ENCODE results near the gene KIF5A. TPM values are rescaled to one million over a fixed set of nuclear protein-coding genes. Genes with fewer than 3 reads are reported as not detected.

The KIF5A gene
- total and polyA plus RNA-seq, 2 of the 13 experiments (the other 11 are each of a cell fraction or from before 2014, with no cell fraction given), result 1.6 to 11.9 TPM

DNA sequence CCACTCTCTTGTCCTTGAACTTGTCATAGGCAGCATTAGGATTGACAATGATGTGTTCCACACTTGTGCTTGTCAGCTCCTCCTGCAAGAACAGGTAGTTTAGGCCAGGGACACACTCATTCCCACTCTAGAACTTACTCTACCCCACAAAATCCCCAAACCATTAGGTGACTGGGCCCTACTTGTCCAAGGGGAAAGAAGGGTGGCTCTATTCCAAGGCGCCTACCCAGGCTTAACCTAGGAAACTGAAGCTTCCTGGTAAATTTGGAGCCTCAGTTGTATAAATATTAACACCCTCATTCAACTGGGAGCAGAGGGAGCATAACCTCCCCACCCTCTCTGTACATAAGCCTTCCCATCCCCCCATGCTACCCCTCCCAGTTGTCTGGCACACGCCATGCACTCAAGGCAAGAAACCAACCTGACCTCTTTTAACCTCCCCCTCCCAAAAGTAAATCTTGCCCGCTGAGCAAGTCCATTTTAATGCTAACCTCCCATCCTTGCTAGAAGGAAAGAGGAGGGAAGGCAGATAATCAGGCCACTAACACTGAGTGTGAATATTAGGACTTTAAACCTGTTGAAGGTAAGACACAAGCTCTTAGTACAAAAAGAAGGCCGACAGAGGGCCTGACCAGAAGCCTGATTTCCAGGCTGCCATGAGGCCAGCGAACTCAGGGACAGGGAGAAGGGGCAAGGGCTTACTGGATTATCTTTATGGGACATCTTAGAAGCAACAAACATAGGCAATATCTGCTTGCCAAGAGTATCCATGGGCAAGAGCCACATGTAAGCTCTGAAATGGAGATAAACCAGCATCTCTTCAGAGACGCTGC lies 13.9 kb upstream of the KIF5A start:
- ChIA-PET POLR2A (interaction anchor here (0.7 to 2.0 kb wide), 4 partner anchors 10 to 16 kb away, joined by 3 to 8 read pairs (median 4); no protein-coding TSS in a partner anchor), CTCF (ENCODE audit: low intra/inter-chr PET ratio, low total read pairs) (no interaction called here)
- Histone ChIP-seq H3K79me2 (ENCODE audit: insufficient read depth, low read length) (no peaks in the 10 kb centered on the region), H3K9me3 (ENCODE audit: low read length) (no peaks in the 10 kb centered on the region), H3K36me3 (replicated peaks in 1 of 2; ENCODE audit: control insufficient read depth in 1 of 2, insufficient read depth in 2 of 2, low read length in 2 of 2) (peaks cover 19 to 46% of the 10 kb centered on the region in 2 experiments; a peak in 4 of 5 replicates), H3K9ac (ENCODE audit: insufficient read depth, low read depth, low read length) (no peak overlapping the region), H3K4me3 (replicated peaks in 1 of 3; ENCODE audit: insufficient read depth in 1 of 3, low read depth in 2 of 3, low read length in 3 of 3) (no peak overlapping the region), H2AFZ (ENCODE audit: low read length) (no peak overlapping the region), H3K4me2 (ENCODE audit: low read depth, low read length) (no peak overlapping the region), H3K27ac (ENCODE audit: extremely low read length, insufficient read depth, low read length) (no peak overlapping the region), H4K20me1 (ENCODE audit: insufficient read depth, low read length) (no peaks in the 10 kb centered on the region), H3K4me1 (ENCODE audit: insufficient read depth, low read length) (no peaks in the 10 kb centered on the region), H3K27me3 (ENCODE audit: control insufficient read depth in 1 of 2, insufficient read depth in 2 of 2, low read length in 2 of 2) (no peaks in the 10 kb centered on the region)
- no TSS peak for BruUV-seq (replicated peaks)
- FAIRE-seq (no peak), DNase-seq (ENCODE audit: low spot score) (no peak), ATAC-seq (no peak)
- 73% methylated on average over 6 of the region's 6 CpGs for WGBS (ENCODE audit: low lambda C conversion rate)
- intact Hi-C loops (cut with micrococcal nuclease; ENCODE audit: unreplicated experiment) (no loop called here), in situ Hi-C loops (cut with HindIII; ENCODE audit: extremely low pct_ligation_motif_present, low pct_unique_long_range_greater_than_20kb) (no loop called here)
- no peak for TF ChIP-seq LCORL (IDR thresholded peaks at IDR 0.05)
- TF ChIP-seq LCORL (CRISPR knock-in tag; IDR thresholded peaks at IDR 0.05), result no peak
- TF ChIP-seq TSC22D2 (CRISPR knock-in tag; IDR thresholded peaks at IDR 0.05; ENCODE audit: borderline replicate concordance), result no peak
- no peak for TF ChIP-seq GFI1 (CRISPR knock-in tag; IDR thresholded peaks at IDR 0.05; ENCODE audit: borderline replicate concordance)
- no peak for TF ChIP-seq MTA1 (CRISPR knock-in tag; IDR thresholded peaks at IDR 0.05; ENCODE audit: borderline replicate concordance)
- no peak for TF ChIP-seq ZNF383 (CRISPR knock-in tag; IDR thresholded peaks at IDR 0.05; ENCODE audit: borderline replicate concordance)
- no peak for TF ChIP-seq HIVEP1 (CRISPR knock-in tag; IDR thresholded peaks at IDR 0.05)
- no peak for TF ChIP-seq NFIC (IDR thresholded peaks at IDR 0.05; ENCODE audit: low read length)
- TF ChIP-seq HNF4G (IDR thresholded peaks at IDR 0.05; ENCODE audit: borderline replicate concordance, low read depth, low read length), result no peak
- TF ChIP-seq HNF4G (CRISPR knock-in tag; IDR thresholded peaks at IDR 0.05; ENCODE audit: borderline replicate concordance, low read depth), result no peak
- no peak for TF ChIP-seq MAFG (CRISPR knock-in tag; IDR thresholded peaks at IDR 0.05)
- TF ChIP-seq ZFX (CRISPR knock-in tag; IDR thresholded peaks at IDR 0.05; ENCODE audit: low read depth), result no peak
- no peak for TF ChIP-seq ATM (IDR thresholded peaks at IDR 0.05; ENCODE audit: borderline replicate concordance)
- no peak for TF ChIP-seq CCDC6 (CRISPR knock-in tag; IDR thresholded peaks at IDR 0.05)
- TF ChIP-seq AKAP8 (CRISPR knock-in tag; IDR thresholded peaks at IDR 0.05), result no peak
- TF ChIP-seq TGIF2 (CRISPR knock-in tag; IDR thresholded peaks at IDR 0.05), result no peak
- TF ChIP-seq FLYWCH1 (CRISPR knock-in tag; IDR thresholded peaks at IDR 0.05), result no peak
- no peak for TF ChIP-seq FOSL1 (CRISPR knock-in tag; IDR thresholded peaks at IDR 0.05; ENCODE audit: borderline replicate concordance)
- TF ChIP-seq PATZ1 (CRISPR knock-in tag; IDR thresholded peaks at IDR 0.05), result no peak
